Tibial nerve (tissue), 3 donors: ENCODE results near the gene STAT1.

Experiments
- POLR2A ChIP-seq, 2 donors: fragments of 450-650 bp; IDR thresholded peaks; one replicate each; pipeline ENCODE4 v1.6.1; 2017; ENCODE audit warnings: antibody characterized with exemption in 2 of 2, mild to moderate bottlenecking in 2 of 2, moderate library complexity in 2 of 2
- TF ChIP-seq, protein P1 (sequence below), 5 experiments: fragments of 200-600 bp in 3 of 5; fragments of 450-650 bp in 2 of 5; sonication (generic) in 3 of 5; IDR thresholded peaks; one replicate each; pipeline ENCODE4 v1.5.1; 2016 to 2019; ENCODE audit warnings: antibody characterized with exemption in 5 of 5, mild to moderate bottlenecking in 3 of 5, moderate library complexity in 2 of 5

GRCh38 chr2:190999058-190999457 lies 14.9 kb downstream of the STAT1 start:
- TF ChIP-seq, protein P1, sequence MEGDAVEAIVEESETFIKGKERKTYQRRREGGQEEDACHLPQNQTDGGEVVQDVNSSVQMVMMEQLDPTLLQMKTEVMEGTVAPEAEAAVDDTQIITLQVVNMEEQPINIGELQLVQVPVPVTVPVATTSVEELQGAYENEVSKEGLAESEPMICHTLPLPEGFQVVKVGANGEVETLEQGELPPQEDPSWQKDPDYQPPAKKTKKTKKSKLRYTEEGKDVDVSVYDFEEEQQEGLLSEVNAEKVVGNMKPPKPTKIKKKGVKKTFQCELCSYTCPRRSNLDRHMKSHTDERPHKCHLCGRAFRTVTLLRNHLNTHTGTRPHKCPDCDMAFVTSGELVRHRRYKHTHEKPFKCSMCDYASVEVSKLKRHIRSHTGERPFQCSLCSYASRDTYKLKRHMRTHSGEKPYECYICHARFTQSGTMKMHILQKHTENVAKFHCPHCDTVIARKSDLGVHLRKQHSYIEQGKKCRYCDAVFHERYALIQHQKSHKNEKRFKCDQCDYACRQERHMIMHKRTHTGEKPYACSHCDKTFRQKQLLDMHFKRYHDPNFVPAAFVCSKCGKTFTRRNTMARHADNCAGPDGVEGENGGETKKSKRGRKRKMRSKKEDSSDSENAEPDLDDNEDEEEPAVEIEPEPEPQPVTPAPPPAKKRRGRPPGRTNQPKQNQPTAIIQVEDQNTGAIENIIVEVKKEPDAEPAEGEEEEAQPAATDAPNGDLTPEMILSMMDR (IDR thresholded peaks at IDR 0.05): no peak
- TF ChIP-seq POLR2A (IDR thresholded peaks at IDR 0.05): no peak
